Islet of Langerhans (tissue), 1 donor: ENCODE data around the gene CEP131.
"Not testable (repeated sequence)": the region's sequence is repeated elsewhere in the genome, so short reads cannot be mapped to it uniquely, and the experiment has no call there.

Experiments used
- FAIRE-seq: peaks from one replicate; lab custom pipeline; 2011; peaks lifted over from hg19 to GRCh38; lab: Jason Lieb, UNC

The CEP131 gene

GRCh38 chr17:81164371-81165245 lies 58.2 kb downstream of the CEP131 start:
- FAIRE-seq = no peak

GRCh38 chr17:81163703-81164370 lies 58.9 kb downstream of the CEP131 start:
- FAIRE-seq = no peak

- no peak for FAIRE-seq
Measured at GRCh38 chr17:81163051-81163695, 59.6 kb downstream of the CEP131 start.

GRCh38 chr17:81162491-81162890 lies 60.3 kb downstream of the CEP131 start:
- FAIRE-seq = no peak

- FAIRE-seq = no peak
Measured at GRCh38 chr17:81161972-81162371, 60.8 kb downstream of the CEP131 start.

GRCh38 chr17:81161536-81161935 lies 61.2 kb downstream of the CEP131 start:
- no peak for FAIRE-seq

- no peak for FAIRE-seq
Measured at GRCh38 chr17:81160747-81161453, 61.9 kb downstream of the CEP131 start.

GRCh38 chr17:81160306-81160705 lies 62.5 kb downstream of the CEP131 start:
- no peak for FAIRE-seq

GRCh38 chr17:81159611-81160265 lies 63.0 kb downstream of the CEP131 start:
- FAIRE-seq = no peak

GRCh38 chr17:81158688-81159590 lies 63.8 kb downstream of the CEP131 start:
- FAIRE-seq = no peak

- no peak for FAIRE-seq
Measured at GRCh38 chr17:81157848-81158687, 64.7 kb downstream of the CEP131 start.

- FAIRE-seq = no peak
Measured at GRCh38 chr17:81156866-81157805, 65.6 kb downstream of the CEP131 start.

- no peak for FAIRE-seq
Measured at GRCh38 chr17:81154961-81155360, 67.8 kb downstream of the CEP131 start.

GRCh38 chr17:81154016-81154415 lies 68.7 kb downstream of the CEP131 start:
- not testable (repeated sequence) for FAIRE-seq

GRCh38 chr17:81153340-81153803 lies 69.4 kb downstream of the CEP131 start:
- FAIRE-seq = no peak

- FAIRE-seq = no peak
Measured at GRCh38 chr17:81152288-81152828, 70.4 kb downstream of the CEP131 start.

- no peak for FAIRE-seq
Measured at GRCh38 chr17:81151278-81151677, 71.5 kb downstream of the CEP131 start.

GRCh38 chr17:81150377-81151077 lies 72.2 kb downstream of the CEP131 start:
- FAIRE-seq = no peak
